Amniotic stem cell (primary cell): ENCODE results near the gene TBC1D22A.
"Not testable (repeated sequence)": the region's sequence is repeated elsewhere in the genome, so short reads cannot be mapped to it uniquely, and the experiment has no call there.

Experiments used
- DNase-seq: peaks from one replicate; lab custom pipeline; 2025; lab: John Stamatoyannopoulos, UW

The TBC1D22A gene

DNA sequence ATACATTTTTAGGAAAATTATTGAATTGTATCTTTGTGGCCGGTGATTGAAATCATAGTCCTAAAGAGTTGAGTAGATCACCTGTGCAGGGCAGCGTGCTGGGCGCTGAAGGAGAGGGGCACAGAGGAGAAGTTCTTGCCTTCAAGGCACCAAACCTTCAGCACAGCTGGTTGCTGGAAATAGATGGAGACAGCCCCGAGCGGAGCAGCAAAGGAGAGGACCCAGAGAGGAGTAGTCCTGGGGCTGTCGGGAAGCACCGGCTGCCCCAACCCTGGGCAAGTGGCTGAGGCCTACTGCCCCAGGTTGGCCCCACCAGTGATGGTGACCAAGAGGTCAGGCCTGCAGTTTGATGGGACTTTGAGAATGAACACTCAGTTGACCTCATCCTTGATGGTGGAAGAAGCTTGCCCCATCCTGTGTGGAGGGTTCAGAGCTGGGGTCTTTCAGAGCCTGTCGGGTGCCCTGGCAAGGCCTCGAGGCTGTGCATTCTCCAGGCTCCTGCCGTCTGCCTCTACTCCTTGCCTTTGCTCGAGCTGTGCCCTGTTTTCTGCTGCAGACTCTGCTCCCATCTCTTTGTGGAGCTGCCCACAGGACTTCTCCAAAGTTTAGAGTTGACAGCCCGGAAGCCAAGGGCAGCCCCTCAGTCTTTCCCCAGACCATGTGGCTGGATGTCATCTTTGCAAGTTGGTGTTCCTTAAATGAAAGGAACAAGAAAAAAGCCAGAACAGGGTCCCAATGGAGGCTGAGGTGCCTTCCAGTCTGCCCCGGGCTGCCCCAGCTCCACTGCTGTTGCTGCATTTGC is 285.1 kb downstream of the TBC1D22A start:
- DNase-seq = no peak

DNA sequence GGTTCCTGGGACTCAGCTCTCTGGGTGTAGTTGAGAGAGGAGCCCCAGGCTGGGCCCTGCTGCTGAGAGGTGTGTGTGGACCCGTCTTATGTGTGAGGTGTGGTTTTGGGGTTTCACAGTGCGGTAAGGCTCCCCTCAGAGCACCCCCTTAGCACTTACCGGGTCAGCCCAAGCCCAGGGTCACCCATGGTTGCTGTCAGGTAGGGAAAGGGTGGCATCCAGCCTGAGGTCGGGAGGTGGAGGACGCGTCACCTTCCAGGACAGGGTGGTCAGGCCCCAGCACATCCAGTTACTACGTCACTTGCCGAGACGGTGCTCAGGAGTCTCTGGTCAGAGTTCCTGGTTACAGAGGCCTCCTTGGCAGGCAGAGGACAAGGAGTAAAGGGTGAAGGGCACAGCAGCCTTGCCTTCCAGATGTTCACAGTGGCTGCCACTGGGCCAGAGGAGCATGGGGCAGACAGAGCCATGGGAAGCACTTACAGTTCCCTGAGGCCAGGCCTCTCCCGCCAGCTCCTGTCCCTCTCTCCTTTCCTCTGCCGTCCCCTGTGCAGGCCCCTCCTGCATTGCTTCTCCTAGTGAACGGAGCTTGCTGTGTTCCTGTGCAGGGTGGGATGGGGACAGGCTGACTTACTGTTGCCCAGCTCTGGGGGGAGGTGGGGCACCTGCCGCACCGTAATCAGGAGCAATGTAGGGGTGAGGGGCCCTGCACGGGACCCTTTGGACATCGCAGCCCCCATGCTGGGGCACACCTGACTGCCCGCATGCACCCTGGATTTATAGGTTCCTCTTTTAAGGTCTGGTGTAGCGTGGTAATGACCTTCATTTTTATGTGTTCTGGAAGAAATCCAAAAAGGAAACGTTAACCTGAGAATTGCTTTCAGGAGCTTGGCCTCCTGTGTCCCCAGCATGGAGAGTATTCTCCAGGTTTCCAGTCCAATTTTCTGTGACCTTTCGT is 285.9 kb downstream of the TBC1D22A start:
- no peak for DNase-seq

DNA sequence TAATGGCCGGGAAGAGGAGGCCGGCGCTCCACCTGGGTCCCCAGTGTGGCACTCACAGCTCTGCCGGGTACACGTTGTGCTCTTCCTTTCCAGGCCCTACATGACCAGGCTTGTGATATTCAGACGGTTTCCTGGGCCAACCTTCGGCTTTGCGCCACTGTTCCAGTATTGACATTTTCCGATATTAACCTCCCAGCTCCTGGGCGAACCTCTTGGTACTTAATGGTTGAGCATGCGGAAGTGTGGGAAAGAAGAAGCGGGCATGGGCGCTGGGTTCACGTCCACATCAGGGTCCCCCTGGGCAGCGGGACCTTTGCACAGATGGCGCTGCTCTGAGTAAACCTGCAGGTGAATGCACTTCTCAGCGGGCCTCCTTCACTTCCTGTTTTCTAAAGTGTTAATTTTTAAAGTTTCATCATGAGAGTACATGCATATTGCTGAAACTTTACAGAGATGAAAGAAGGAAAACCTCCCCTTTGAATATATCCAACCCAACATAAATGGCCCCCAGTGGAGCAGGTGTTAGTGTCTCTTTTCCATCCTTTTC is 286.7 kb downstream of the TBC1D22A start:
- no peak for DNase-seq

DNA sequence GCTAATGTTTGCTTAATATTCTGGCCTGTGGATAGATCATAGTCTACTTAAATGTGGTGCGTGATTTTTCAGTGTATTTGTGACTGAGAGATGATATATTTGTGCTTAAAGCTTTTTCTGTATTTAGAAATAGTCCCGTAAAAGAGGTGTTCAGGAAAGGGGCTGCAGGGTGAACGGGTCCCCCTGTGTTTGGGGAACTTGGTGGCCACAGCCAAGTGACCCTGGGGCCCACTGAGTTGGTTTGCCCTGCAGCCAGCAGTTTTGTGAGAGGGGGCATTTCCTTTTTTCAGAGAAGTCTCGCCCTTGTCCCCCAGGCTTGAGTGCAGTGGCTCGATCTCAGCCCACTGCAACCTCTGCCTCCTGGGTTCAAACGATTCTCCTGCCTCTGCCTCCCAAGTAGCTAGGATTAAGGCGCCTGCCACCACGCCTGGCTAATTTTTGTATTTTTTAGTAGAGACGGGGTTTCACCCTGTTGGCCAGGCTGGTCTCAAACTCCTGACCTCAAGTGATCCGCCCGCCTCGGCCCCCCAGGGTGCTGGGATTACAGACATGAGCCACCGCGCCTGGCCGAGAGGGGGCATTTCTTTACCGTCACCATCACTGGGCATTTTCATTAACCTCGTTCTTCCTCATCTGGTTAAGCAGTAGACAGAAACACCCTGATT is 287.4 kb downstream of the TBC1D22A start:
- DNase-seq = not testable (repeated sequence)

DNA sequence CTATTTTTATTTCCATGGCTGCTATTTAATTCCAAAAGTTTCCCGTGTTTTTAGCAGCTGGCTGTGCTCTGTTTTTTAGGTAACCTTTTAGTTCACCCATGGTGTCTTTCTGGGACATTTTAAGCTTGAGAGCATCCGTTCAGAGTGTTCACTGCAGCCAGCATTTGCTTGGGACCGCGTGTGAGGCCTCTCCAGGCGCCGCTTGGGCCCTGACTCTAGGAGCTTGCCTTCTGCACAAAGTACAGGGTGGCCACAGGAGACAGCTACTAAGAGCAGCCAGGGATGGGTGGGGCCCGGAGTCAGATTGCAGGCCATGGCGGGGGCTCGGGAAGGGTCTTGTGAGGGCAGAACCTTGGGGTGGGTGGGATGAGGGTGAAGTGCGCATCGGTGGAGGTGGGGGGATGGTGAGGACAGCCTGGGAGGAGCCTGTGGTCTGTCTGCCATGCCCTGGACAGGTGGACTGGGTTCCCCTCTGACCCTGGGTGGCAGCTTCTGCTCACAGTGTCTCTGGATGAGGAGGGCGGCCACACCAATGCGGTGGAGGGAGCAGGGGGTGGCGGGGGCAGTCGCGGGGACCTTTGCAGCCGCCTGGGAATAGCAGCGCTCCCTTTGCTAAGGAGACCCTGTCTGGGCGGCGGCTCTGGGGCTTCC is 288.1 kb downstream of the TBC1D22A start:
- DNase-seq = no peak

DNA sequence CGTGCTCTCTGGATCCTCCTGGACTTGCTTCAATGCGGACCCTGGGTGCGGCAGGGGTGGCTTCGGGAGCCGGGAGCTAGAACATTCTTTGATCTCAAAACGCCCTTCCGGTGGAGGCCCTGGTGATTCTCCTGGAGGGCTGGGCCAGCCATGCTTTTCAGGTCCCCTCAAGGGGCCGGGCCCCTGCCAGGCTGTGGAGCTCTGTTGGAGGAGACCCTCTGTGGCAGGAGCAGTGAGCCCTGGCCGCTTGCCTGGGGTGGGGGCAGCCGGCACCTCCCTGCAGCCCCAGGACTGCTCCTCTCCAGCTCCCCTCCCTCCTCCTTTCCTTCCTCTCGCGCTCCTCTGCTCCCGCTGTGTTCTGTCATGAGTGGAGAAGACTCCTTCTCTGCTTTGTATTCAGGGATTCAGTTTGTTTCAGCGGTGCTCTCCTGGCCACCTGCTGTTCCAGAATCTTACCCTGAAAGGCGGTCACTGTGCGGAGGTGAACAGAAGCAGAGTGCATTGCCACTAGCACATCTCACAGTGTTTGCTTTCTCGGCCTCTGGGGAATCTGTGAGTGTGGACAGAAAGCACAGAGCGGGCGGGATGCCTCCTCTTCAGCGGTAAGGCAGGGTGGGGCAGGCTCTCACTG is 289.1 kb downstream of the TBC1D22A start:
- no peak for DNase-seq

DNA sequence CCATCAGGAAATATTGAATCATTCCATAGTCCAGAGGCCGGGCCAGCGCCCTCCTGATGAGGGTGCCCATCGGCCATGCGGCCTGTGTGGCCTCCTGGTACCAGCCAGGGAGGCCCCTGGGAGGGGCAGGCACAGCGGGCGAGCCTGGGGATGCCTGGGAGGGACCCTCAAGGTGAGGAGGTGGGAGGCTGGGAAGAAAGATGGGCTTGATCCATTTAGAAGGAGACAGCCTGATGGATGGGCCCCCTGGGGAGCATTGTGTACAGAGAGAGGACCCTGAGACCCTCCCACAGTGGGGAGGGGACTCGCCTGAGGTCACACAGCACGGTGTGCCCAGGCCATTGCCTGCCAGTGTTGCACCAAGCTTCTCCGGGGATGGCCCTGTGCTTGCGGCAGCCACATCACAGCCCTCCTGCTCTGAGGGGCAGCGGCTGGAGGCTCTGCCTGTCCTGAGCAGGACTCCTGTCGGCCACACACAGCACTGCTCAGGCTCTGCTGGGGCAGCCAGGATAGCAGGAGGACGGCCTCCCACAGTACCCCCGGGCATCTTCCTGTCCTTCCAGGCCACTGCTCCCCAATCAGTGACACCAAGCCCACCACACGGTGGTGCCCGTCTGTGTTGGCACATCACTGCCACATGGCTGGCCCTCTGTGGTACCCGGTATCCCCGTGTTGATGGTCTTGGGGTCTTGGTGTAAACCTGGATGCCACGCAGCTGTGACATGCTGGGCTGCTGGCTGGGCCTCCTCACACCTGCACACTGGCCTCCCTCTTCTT is 290.0 kb downstream of the TBC1D22A start:
- no peak for DNase-seq

DNA sequence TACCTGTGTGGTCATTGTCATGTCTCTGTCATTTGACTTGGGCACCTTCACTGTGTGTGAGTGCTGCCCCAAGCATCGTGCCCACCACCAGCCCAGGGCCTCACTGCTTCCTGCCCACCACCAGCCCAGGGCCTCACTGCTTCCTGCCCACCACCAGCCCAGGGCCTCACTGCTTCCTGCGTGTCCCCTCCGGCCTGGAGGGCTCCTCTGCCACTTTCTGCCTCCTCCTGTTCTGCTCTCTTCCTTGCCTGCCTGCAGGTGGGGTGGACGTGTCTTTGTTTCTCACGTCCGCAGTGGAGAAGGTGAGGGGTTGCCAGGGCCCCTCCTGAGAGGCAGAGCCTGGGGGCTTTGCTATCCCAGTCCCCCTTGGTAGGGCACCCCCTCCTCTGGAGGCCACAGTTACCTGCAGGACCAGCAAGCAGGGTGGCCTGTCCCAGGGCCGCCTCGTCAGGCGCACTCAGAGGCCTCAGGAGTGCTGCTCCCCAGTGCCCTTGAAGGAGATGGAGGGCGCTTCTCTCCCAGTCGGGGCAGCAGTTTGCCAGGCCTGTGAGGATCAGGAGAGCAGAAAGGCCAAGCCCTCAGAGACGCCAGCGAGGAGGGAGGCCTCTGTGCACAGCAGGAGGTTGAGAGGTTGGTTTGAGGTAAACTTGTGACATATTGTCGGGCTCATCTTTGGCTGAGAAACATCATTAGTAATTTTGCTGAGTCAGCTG is 290.7 kb downstream of the TBC1D22A start:
- DNase-seq = no peak

DNA sequence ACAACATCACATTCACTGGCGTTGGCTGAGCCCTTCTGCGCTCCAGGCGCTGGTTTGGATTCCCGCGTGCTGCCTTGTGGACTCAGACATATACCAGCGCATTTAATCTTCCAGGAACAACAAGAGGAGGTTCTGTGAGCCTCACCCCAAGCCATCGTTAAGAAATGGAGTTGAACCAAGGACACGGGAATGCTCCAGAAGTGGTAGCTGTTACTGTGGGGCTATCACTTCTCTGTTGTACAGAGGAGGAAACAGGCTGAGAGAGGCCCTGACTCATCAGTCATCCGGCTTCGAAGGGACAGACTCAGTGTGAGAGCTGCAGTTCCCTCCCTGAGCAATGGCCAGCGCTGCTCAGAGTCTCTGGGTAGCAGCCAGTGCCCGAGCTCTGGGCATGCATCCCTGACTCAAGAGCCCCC is 291.3 kb downstream of the TBC1D22A start:
- DNase-seq = no peak

DNA sequence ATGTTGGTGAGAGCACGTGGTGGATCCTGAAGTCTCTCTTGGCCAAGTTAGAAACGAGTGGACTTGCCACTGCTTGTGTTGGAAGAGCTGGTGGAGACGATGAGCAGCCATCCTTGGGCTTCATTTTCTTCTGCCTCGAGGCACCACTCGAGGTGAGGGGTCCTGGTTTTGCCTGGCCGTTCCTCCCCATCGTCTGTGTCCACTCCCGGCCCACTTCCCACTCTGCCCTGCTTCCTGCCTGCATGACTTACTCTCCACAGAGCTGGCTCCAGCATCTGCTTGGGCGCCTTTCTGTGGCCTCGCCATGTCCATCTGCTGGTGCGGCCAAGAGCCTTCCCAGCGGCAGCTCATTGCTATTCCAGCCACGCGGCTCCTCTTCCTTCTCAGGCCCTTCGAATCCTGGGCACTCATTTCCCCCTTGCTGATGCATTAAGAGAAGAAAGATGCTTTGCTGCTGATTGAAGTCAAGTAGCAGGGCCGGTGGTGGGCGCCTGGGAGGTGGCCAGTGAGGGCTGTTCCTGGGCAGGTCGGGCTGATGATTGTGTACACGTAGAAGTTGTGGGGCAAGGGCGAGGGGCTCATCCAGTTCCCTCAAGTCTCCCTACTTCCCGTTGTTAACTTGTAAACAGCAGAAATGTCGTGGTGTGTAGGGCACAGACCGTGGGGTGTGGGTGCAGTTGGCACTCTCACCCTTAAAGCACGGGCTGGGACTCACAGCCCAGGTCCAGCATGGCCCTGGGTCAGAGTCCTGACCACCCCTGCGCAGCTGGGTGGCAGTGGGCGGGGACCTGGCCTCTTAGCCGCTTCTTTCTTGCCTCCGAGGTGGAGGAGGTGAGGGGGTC is 292.0 kb downstream of the TBC1D22A start:
- no peak for DNase-seq

DNA sequence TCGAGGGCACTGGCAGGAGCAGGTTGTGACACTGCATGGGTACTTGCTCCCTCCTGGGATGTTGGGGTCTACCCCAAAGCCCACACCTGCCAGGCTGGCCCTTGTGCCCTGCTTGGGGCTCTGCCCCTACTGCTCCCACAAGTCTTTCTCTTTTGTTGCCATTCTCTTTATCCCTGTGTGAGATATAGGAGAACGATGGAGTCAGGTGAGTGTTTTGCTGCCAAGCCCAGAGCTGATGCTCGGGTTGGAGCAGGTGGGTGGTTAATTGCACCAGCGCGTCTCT is 292.6 kb downstream of the TBC1D22A start:
- no peak for DNase-seq

DNA sequence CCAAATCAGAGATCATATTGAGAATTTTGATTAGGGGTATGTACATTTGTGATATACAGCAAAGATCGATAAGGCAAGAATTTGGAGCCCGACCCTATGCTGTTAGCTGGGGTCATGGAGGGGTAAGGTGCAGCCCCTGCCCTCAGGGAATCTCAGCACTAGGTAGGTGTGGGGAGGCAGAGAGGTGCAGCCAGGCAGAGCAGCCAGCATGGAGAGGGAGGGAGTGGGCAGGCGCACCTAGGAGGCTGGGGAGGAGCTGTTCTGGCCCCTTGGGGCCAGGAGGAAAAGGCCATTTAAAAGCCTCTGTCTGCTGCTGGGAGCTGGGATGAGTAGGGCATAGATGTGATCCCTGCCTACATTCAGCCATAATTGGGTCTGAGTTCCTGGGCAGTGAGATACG is 293.0 kb downstream of the TBC1D22A start:
- no peak for DNase-seq

DNA sequence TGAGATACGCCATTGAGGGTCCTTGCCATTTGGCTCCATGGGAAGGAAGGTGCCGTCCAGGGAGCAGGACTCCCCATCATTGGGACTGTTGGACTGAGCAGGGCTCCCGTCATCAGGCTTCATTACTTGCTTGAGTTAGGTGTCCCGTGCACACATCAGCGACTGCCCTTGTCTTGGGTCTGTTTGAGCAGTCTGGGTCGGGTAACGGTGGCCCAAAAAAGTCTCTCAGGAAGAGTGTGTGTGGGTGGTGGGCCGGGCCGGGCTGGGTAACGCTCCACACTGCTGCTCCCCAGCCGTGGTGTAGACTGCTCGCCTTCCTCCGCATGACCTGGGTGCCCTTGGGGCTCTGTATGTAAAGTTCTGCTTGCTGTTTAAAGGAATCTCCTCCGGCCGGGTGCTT is 293.5 kb downstream of the TBC1D22A start:
- DNase-seq = no peak

DNA sequence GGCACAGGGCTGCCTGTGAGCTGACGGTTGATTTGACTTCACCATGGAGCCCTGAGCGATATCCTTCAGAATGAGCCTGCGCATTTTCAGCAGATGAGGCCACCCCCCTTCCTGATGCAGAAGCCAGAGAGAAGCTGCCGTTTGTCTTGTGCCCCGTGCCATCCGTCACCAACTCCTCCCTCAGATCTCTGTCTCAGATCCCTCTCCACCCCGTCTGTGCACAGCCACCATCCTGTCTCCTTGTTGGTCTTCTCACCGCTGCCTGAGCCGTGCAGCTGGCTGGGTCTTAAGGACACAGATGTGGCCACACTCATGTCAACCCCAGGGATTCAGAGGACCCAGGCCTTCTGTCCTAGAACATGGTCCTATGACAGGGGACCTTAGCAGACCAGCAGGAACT is 293.9 kb downstream of the TBC1D22A start:
- DNase-seq = no peak

DNA sequence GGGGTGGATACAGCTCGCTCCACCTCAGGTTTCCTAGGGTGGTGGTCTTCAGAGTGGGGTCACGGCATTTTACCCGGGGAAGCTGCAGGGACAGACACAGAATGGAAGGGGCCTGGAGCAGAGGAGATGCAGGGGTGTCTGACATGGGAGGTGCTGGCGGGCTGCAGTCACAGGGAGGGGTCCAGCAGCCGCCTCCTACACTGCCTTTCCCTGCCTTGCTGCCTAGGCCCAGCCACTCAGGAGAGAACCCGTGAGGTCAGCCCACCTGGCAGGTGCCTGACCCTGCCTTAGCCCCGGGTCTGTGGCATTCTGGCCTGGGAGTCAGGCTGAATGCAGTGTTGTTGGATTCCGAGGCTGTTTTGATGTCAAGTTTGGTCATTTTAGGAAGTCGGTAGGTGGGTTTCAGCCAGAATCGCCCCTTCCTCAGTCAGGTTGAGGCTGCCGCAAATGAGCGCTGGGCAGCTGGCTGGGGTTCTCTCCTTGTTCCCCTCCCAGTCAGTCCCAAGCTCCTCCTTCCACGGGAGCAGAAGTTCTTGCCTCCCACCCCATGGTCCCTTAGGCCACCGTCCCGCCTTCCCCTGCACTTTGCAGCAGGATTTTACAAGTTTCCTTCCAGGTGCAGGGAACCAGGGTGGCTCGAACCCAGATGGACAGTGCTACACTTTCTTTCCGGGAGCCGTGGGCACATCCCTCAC is 294.5 kb downstream of the TBC1D22A start:
- DNase-seq = no peak

DNA sequence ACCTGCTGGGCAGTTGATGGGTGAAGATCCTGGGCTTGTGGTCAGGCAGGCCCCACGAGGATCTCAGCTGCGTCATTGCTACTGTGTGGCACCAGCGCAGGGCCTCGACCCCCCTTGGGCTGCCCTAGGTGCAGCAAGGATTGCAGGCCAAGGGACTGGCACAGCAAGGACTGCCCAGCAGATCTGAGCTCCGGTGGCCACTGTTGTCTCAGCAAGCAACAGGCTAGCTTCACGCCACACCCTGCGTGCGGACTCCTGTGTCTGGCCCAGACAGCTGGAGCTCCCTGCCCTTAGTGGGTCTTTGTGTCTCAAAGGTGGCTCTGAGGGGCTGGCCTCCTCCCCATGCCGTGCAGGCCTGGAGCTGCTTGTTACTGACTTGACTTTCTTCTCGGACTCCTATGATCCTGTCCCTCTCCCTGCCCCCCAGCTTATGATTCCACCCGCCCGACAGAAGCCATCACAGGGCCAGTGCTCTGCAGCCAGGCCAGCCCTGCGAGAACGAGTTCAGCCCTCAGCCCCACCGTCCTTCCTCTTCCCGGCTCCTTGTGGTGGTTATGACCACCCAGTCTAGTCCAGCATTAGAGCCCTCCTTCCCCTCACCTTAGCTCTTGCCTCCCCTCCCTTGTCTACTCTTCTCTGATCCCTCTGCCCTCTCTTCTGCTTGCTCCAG is 295.6 kb downstream of the TBC1D22A start:
- no peak for DNase-seq

DNA sequence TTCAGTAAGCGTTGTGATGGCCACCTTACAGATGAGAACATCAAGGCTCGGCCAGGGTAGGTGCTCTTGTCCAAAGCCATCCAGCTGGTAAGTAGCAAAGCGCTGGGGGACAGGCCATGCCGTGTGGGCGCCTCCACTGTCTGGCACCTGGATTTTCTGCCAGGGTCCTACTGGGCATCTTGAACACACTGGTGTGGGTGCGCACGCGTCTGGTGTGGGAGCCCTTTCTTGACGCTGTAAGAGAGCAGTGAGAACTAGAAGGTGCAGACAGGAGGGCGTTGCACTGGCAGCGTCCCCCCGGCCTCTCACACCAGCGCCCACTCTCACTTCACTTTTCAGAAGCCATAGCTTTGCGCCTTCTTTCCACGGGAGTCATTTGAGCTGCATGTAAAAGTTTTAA is 296.6 kb downstream of the TBC1D22A start:
- DNase-seq = no peak

DNA sequence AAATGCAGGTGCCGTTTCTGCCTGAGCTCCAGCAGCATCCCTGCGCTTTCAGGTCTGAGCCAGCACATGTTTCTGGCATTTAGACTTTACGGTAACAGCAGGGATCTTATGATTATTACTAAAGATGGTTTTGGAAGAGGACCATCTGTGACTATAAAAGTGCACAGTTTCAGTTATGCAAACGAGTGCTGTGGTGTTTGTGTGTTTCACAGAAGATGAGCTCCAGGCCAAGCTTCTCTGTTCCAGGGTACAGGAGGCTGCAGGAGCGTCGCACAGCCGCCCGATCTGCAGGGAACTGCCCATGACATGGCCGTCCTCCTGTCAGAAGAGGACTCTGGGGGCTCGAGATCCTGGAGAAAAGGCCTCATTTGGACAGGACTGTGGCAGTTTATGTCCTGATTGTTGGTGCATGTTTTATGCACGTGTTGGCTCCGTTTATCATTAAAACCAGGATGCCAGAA is 297.3 kb downstream of the TBC1D22A start:
- no peak for DNase-seq
